ENCODE data around the gene STK26.

GRCh38 chrX:132001127-132001526, 22.0 kb upstream of the STK26 start:
- TF ChIP-seq, protein P1, sequence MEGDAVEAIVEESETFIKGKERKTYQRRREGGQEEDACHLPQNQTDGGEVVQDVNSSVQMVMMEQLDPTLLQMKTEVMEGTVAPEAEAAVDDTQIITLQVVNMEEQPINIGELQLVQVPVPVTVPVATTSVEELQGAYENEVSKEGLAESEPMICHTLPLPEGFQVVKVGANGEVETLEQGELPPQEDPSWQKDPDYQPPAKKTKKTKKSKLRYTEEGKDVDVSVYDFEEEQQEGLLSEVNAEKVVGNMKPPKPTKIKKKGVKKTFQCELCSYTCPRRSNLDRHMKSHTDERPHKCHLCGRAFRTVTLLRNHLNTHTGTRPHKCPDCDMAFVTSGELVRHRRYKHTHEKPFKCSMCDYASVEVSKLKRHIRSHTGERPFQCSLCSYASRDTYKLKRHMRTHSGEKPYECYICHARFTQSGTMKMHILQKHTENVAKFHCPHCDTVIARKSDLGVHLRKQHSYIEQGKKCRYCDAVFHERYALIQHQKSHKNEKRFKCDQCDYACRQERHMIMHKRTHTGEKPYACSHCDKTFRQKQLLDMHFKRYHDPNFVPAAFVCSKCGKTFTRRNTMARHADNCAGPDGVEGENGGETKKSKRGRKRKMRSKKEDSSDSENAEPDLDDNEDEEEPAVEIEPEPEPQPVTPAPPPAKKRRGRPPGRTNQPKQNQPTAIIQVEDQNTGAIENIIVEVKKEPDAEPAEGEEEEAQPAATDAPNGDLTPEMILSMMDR (IDR thresholded peaks at IDR 0.05) = no peak
- TF ChIP-seq POLR2A (IDR thresholded peaks at IDR 0.05) = no peak

Measured in adrenal gland (tissue), 5 donors.